ENCODE measurements around the gene PTPRD. TPM values are rescaled to one million over a fixed set of nuclear protein-coding genes. Genes with fewer than 3 reads are reported as not detected.
A peak's percentile ranks its signal among the peaks of the same experiment; 100 is the strongest.

PTPRD gene
- total RNA-seq, 2 donors from 2014 or later: 19.6 to 101 TPM

DNA sequence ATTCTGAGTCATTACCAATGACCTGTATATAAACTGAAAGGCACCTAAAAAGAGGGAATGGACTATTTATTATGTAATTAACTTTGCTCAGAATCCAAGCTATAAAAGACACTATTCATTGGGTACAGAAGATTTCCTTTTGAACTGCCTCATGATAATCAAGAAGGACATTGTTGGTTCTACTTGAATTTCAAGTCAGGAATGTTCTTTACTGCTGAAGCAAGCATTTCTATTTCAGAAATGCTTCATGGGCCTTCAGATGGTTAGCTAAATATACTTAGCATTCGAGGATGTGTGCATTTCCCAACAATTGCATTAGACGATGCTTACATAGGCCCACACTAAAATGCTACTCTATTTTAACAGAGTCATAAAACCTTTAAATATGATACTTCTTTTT lies 2155.0 kb downstream of the PTPRD start:
- DNase-seq (ENCODE audit: low spot score) (no peak), ATAC-seq (ENCODE audit: insufficient number of reproducible peaks, low FRiP score, low read depth) (no peak)
- H3K27ac ChIP-seq: no peak overlapping the region
- TF ChIP-seq, protein P1, sequence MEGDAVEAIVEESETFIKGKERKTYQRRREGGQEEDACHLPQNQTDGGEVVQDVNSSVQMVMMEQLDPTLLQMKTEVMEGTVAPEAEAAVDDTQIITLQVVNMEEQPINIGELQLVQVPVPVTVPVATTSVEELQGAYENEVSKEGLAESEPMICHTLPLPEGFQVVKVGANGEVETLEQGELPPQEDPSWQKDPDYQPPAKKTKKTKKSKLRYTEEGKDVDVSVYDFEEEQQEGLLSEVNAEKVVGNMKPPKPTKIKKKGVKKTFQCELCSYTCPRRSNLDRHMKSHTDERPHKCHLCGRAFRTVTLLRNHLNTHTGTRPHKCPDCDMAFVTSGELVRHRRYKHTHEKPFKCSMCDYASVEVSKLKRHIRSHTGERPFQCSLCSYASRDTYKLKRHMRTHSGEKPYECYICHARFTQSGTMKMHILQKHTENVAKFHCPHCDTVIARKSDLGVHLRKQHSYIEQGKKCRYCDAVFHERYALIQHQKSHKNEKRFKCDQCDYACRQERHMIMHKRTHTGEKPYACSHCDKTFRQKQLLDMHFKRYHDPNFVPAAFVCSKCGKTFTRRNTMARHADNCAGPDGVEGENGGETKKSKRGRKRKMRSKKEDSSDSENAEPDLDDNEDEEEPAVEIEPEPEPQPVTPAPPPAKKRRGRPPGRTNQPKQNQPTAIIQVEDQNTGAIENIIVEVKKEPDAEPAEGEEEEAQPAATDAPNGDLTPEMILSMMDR (IDR thresholded peaks at IDR 0.05): no peak
- H3K27me3 ChIP-seq (replicated peaks; ENCODE audit: insufficient read depth): no peaks in the 10 kb centered on the region
- H3K36me3 ChIP-seq: no peaks in the 10 kb centered on the region
- H3K4me1 ChIP-seq (ENCODE audit: control insufficient read depth in 1 of 2, low read depth in 2 of 2): peaks cover 9 to 20% of the 10 kb centered on the region in 2 donors
- no peaks in the 10 kb centered on the region for H3K9me3 ChIP-seq
- H3K4me3 ChIP-seq: no peak overlapping the region

DNA sequence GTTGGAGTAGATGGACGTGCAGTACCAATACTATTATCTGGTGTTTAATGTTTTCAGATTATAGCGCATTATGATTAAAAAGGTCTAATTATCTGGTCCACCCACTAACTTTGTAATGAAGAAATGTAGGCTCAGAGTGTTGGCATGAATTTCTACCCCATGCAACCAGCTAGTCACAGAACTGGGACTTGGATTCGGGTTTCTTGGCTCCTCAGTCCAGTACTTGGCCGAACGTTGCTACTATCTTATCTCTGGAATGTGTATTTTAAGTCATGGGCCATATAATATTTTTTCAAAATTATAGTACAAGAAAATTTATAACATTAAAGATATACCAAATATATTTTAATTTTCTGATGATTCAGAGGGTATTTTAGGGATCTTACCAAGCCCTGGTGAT lies 2155.7 kb downstream of the PTPRD start:
- Histone ChIP-seq H3K9me3 (no peaks in the 10 kb centered on the region), H3K4me3 (no peak overlapping the region), H3K27ac (no peak overlapping the region), H3K36me3 (no peaks in the 10 kb centered on the region), H3K4me1 (ENCODE audit: control insufficient read depth in 1 of 2, low read depth in 2 of 2) (peaks cover 9 to 20% of the 10 kb centered on the region in 2 donors), H3K27me3 (replicated peaks; ENCODE audit: insufficient read depth) (no peaks in the 10 kb centered on the region)
- ATAC-seq (ENCODE audit: insufficient number of reproducible peaks, low FRiP score, low read depth): no peak
- TF ChIP-seq, protein P1 (IDR thresholded peaks at IDR 0.05): no peak
- no peak for DNase-seq (ENCODE audit: low spot score)

DNA sequence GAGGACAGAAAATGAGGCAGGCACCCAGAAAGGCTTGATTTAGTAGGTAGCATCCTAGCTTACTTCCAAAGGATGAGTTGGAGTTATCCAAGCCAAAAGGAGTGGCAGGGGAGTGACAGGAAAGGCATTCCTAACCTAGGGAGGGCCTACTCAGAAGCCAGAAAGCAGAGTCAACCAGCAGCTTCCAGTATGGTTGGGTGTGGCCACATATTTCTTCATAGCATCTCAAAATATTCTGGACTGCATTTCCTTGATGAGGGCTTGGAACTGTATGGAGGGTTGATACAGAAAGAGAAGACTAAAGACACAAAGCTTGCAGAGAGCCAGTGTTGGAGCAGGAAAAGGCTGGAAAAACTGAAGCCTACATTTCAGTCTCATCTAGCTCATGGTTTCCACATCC lies 2156.5 kb downstream of the PTPRD start:
- no peaks in the 10 kb centered on the region for H3K9me3 ChIP-seq
- peak; percentile 28 for ATAC-seq (ENCODE audit: insufficient number of reproducible peaks, low FRiP score, low read depth)
- no peaks in the 10 kb centered on the region for H3K27me3 ChIP-seq (replicated peaks; ENCODE audit: insufficient read depth)
- no peak for DNase-seq (ENCODE audit: low spot score)
- peaks cover 9 to 20% of the 10 kb centered on the region in 2 donors for H3K4me1 ChIP-seq (ENCODE audit: control insufficient read depth in 1 of 2, low read depth in 2 of 2)
- H3K4me3 ChIP-seq: no peak overlapping the region
- H3K27ac ChIP-seq: no peak overlapping the region
- H3K36me3 ChIP-seq: no peaks in the 10 kb centered on the region
- TF ChIP-seq, protein P1 (IDR thresholded peaks at IDR 0.05): no peak

DNA sequence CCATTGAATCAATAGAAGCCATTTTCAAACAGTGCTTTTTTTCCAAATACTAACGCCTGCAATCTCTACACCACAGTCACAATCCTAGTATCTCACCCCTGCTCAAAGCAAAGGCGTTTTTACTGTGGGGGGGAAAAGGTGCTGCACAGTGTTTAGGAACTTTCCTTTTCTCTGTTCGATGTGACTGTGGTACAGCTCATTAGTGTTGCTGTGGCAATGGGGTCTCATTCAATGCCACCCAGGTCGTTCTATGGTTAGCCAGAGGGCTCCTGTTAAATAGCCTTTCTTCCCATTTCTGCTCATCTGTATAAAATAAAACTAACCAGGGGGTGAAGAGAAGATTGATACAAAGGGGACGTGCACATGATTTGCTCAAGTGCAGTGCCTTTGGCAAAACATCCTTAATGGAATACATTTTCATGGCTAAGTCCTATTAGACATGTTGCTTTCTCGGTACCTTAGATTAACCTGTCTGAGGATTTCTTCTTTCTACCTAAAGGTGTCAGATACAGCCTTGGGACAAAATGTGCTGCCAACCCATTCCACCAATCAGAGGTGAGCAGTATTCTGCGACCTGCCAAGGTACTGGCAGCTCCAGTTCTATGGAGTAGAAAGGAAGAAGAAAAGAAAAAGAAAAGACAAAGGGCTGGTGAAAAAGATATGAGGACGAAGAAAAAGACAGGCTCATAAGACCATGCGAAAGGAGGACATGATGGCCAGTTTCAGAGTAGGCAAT lies 2161.8 kb downstream of the PTPRD start:
- Histone ChIP-seq H3K36me3 (no peaks in the 10 kb centered on the region), H3K4me3 (no peak overlapping the region), H3K4me1 (ENCODE audit: control insufficient read depth in 1 of 2, low read depth in 2 of 2) (peaks cover 0 to 1% of the 10 kb centered on the region in 2 donors), H3K27me3 (replicated peaks; ENCODE audit: insufficient read depth) (no peaks in the 10 kb centered on the region), H3K27ac (no peak overlapping the region), H3K9me3 (no peaks in the 10 kb centered on the region)
- ATAC-seq (ENCODE audit: insufficient number of reproducible peaks, low FRiP score, low read depth) (no peak), DNase-seq (ENCODE audit: low spot score) (no peak)
- TF ChIP-seq, protein P1 (IDR thresholded peaks at IDR 0.05): no peak

DNA sequence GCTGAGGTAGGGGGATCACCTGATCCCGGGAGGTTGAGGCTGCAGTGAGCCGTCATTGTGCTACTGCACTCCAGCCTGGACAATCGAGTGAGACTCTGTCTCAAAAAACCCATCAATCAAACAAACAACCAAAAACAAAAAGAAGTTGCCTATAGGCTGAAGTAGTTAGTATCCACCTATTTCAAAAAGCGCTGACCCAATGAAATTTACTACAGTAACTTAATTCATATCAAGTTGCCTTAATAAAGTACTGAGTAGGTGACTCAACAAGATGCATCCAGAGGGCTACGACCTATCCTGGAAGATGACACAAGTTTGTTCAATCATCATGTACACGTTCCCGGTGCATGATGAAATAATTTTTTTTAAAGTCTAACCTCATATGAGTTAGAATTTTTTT lies 2164.6 kb downstream of the PTPRD start:
- no peak overlapping the region for H3K4me3 ChIP-seq
- no peaks in the 10 kb centered on the region for H3K4me1 ChIP-seq (ENCODE audit: control insufficient read depth in 1 of 2, low read depth in 2 of 2)
- H3K27me3 ChIP-seq (replicated peaks; ENCODE audit: insufficient read depth): no peaks in the 10 kb centered on the region
- TF ChIP-seq, protein P1 (IDR thresholded peaks at IDR 0.05): no peak
- H3K9me3 ChIP-seq: no peaks in the 10 kb centered on the region
- ATAC-seq (ENCODE audit: insufficient number of reproducible peaks, low FRiP score, low read depth) (no peak), DNase-seq (ENCODE audit: low spot score) (no peak)
- no peak overlapping the region for H3K27ac ChIP-seq
- no peaks in the 10 kb centered on the region for H3K36me3 ChIP-seq
